Immature natural killer cell (primary cell): ENCODE data around the gene PRR20B. TPM values are rescaled to one million over a fixed set of nuclear protein-coding genes. Genes with fewer than 3 reads are reported as not detected.
"Not testable (repeated sequence)": the region's sequence is repeated elsewhere in the genome, so short reads cannot be mapped to it uniquely, and the experiment has no call there.

Experiments
- DNase-seq, 3 donors: peaks; one replicate each; pipeline ENCODE4 v3.0.0; 2022; ENCODE audit warnings: mixed read lengths in 1 of 3
- H3K27ac Mint-ChIP-seq, 6 donors: one replicate each; pipeline ENCODE4 v1.8.0; 2020; ENCODE audit warnings: mixed read lengths in 6 of 6, mild to moderate bottlenecking in 5 of 6, inconsistent platforms in 4 of 6, moderate library complexity in 3 of 6
- H3K27me3 Mint-ChIP-seq, 3 donors: one replicate each; pipeline ENCODE4 v1.8.0; 2020 to 2021; ENCODE audit warnings: low read depth in 3 of 3, mild to moderate bottlenecking in 3 of 3, mixed read lengths in 3 of 3, moderate library complexity in 3 of 3, inconsistent platforms in 1 of 3
- H3K36me3 Mint-ChIP-seq, 3 donors: one replicate each; pipeline ENCODE4 v1.8.0; 2020; ENCODE audit warnings: mixed read lengths in 3 of 3, inconsistent platforms in 2 of 3, mild to moderate bottlenecking in 2 of 3
- H3K4me1 Mint-ChIP-seq, 2 donors: one replicate each; pipeline ENCODE4 v1.8.0; 2020; ENCODE audit warnings: inconsistent platforms in 2 of 2, mild to moderate bottlenecking in 2 of 2, mixed read lengths in 2 of 2, moderate library complexity in 1 of 2
- H3K4me3 Mint-ChIP-seq, 5 donors: one replicate each; pipeline ENCODE4 v1.8.0; 2020; ENCODE audit warnings: mild to moderate bottlenecking in 5 of 5, mixed read lengths in 5 of 5, inconsistent platforms in 3 of 5, moderate library complexity in 3 of 5
- H3K9me3 Mint-ChIP-seq, 6 donors: one replicate each; pipeline ENCODE4 v1.8.0; 2020; ENCODE audit warnings: mild to moderate bottlenecking in 6 of 6, mixed read lengths in 6 of 6, inconsistent platforms in 4 of 6, moderate library complexity in 3 of 6
- polyA plus RNA-seq, 3 donors: library from polyadenylated mRNA; unstranded; fragments of 300-500 nt; fragmentation: Illumina TruSeq; gene quantifications; one replicate each; pipeline ENCODE4 v1.2.3, GENCODE V29; 2021

Gene PRR20B
- not detected for polyA plus RNA-seq

DNA sequence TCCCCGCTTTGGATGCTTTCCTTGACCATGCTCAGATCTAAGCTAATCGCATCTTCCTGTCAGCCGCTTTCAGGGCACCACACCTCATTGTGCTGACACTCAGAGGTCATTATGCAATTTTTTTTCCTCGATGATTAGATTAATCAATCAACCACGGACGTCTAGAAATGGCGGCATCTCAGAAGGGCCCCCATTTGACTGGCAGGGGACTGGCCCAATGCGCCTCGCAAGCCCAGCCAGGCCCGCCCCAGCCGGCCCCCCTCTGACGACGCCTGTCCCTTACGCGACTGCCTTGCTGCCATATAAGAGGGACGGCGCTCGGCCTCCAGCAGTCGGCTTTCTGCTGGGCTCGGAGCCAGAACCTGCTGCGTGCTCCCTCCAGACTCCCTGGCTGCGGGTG is at the start of gene PRR20B:
TSS of gene PRR20B (plus strand) at position 301 of the 400 bp plus-strand sequence. CDS start 387 bp downstream, outside the sequence.
- not testable (repeated sequence) for H3K27me3 Mint-ChIP-seq, H3K9me3 Mint-ChIP-seq, H3K4me3 Mint-ChIP-seq, H3K27ac Mint-ChIP-seq, H3K4me1 Mint-ChIP-seq, DNase-seq, H3K36me3 Mint-ChIP-seq

GRCh38 chr13:57114945-57115344 is 32.3 kb upstream of the PRR20B start:
- no peaks in the 10 kb centered on the region for H3K4me1 Mint-ChIP-seq
- H3K36me3 Mint-ChIP-seq = no peaks in the 10 kb centered on the region
- peaks cover 0 to 2% (median 0%) of the 10 kb centered on the region in 3 donors for H3K27me3 Mint-ChIP-seq
- no peak for DNase-seq
- H3K27ac Mint-ChIP-seq = no peak overlapping the region
- no peak overlapping the region for H3K4me3 Mint-ChIP-seq
- H3K9me3 Mint-ChIP-seq = peaks cover 18 to 50% (median 39%) of the 10 kb centered on the region in 6 donors

DNA sequence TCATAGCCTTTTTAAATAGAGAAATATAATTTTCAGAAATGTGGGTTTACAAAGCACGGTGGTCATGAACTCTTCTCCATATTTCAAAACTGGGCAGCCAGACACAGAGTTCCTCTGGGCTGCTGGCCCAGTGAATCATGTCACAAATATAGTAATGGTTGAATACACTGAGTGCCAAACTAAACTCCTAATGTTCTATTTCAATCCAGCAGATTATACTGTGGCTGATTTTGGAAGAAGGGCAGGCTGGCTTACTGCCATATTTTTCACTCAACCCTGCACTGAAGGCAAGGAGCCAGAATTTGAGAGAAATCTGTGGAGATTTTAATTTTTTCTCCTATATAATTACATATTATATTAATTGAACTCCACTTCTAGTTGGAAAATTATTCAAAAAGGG is 23.6 kb upstream of the PRR20B start:
- no peak for DNase-seq
- no peak overlapping the region for H3K4me3 Mint-ChIP-seq
- peaks cover 0 to 2% (median 0%) of the 10 kb centered on the region in 3 donors for H3K27me3 Mint-ChIP-seq
- H3K27ac Mint-ChIP-seq = no peak overlapping the region
- no peaks in the 10 kb centered on the region for H3K36me3 Mint-ChIP-seq
- peaks cover 3 to 40% (median 15%) of the 10 kb centered on the region in 6 donors for H3K9me3 Mint-ChIP-seq
- no peaks in the 10 kb centered on the region for H3K4me1 Mint-ChIP-seq

DNA sequence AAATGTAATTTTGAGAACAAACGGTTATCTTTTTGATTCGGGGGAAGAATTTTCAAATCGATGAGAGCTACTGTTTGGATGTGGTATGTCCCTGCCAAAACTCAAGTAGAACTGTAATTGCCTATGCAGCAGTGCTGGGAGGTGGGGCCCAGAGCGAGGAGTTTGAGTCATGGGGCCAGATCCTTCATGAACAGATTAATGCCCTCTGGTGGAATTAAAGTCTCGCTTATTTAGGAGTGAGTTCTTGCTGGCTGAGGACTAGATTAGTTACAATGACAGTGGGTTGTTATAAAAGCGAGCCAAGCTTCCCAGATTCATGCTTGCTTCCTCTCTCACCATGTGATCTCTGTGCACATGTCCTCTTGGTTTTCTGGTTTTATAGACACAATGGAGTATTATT is 18.4 kb upstream of the PRR20B start:
- Mint-ChIP-seq H3K9me3 (peaks cover 7 to 47% (median 23%) of the 10 kb centered on the region in 6 donors), H3K27me3 (no peaks in the 10 kb centered on the region), H3K4me3 (no peak overlapping the region)

GRCh38 chr13:57136093-57136492 is 11.2 kb upstream of the PRR20B start:
- Mint-ChIP-seq H3K4me3 (no peak overlapping the region), H3K36me3 (peaks cover 0 to 4% (median 0%) of the 10 kb centered on the region in 3 donors), H3K9me3 (peaks cover 13 to 49% (median 25%) of the 10 kb centered on the region in 6 donors), H3K27me3 (no peaks in the 10 kb centered on the region), H3K4me1 (no peaks in the 10 kb centered on the region), H3K27ac (no peak overlapping the region)
- no peak for DNase-seq

More for the DNA sequence above, 18.4 kb upstream of the PRR20B start:
- Mint-ChIP-seq H3K27ac (no peak overlapping the region), H3K36me3 (no peaks in the 10 kb centered on the region), H3K4me1 (no peaks in the 10 kb centered on the region)
- DNase-seq = no peak

- DNase-seq = no peak
- H3K4me1 Mint-ChIP-seq = no peaks in the 10 kb centered on the region
- peaks cover 0 to 4% (median 0%) of the 10 kb centered on the region in 3 donors for H3K36me3 Mint-ChIP-seq
- no peak overlapping the region for H3K27ac Mint-ChIP-seq
- peaks cover 8 to 41% (median 17%) of the 10 kb centered on the region in 6 donors for H3K9me3 Mint-ChIP-seq
- no peak overlapping the region for H3K4me3 Mint-ChIP-seq
- H3K27me3 Mint-ChIP-seq = no peaks in the 10 kb centered on the region
These were observed 9.7 kb upstream of the PRR20B start for GRCh38 chr13:57137585-57137984.

- no peak for DNase-seq
- H3K27ac Mint-ChIP-seq = no peak overlapping the region
- H3K27me3 Mint-ChIP-seq = no peaks in the 10 kb centered on the region
These were observed 8.3 kb upstream of the PRR20B start for GRCh38 chr13:57138988-57139387.

GRCh38 chr13:57139781-57140180 is 7.5 kb upstream of the PRR20B start:
- H3K4me1 Mint-ChIP-seq, H3K36me3 Mint-ChIP-seq, DNase-seq, H3K27me3 Mint-ChIP-seq, H3K4me3 Mint-ChIP-seq, H3K27ac Mint-ChIP-seq: not testable (repeated sequence)
- peaks cover 7 to 31% (median 11%) of the 10 kb centered on the region in 6 donors for H3K9me3 Mint-ChIP-seq

More at GRCh38 chr13:57138988-57139387, 8.3 kb upstream of the PRR20B start:
- H3K36me3 Mint-ChIP-seq = peaks cover 0 to 4% (median 0%) of the 10 kb centered on the region in 3 donors
- H3K4me3 Mint-ChIP-seq = no peak overlapping the region
- peaks cover 8 to 36% (median 13%) of the 10 kb centered on the region in 6 donors for H3K9me3 Mint-ChIP-seq
- H3K4me1 Mint-ChIP-seq = no peaks in the 10 kb centered on the region

- not testable (repeated sequence) for H3K4me3 Mint-ChIP-seq, H3K36me3 Mint-ChIP-seq, H3K27me3 Mint-ChIP-seq, H3K4me1 Mint-ChIP-seq, DNase-seq, H3K27ac Mint-ChIP-seq
- H3K9me3 Mint-ChIP-seq = peaks cover 5 to 26% (median 9%) of the 10 kb centered on the region in 6 donors
These were observed 6.9 kb upstream of the PRR20B start, which contains the start of gene PRR20A for GRCh38 chr13:57140235-57140968. Gene PRR20A, plus strand, starts transcription at chr13:57140918. Its CDS starts 387 bp downstream, at chr13:57141305.

DNA sequence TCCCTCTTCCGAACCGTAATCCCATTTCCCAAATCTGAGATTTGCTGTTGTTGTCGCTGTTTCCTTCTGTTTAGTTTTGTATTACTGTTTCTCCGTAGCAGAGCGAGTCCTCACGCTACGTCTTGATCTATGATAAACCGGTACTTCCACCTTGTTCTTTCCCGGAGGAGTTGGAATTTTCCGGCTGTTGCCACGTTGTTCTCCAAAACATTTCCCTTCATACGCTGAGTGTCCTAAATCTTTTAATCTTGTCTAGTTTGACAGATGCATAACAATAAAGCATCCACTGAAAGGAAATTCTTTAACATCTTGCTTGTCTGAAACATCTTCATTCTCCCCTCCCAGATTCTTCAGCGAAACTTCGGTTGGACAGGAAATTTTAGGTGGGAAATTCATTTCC is 818 bp downstream of the PRR20B start:
- H3K9me3 Mint-ChIP-seq, H3K4me1 Mint-ChIP-seq, H3K27ac Mint-ChIP-seq, H3K27me3 Mint-ChIP-seq, H3K36me3 Mint-ChIP-seq, H3K4me3 Mint-ChIP-seq, DNase-seq: not testable (repeated sequence)

- not testable (repeated sequence) for H3K36me3 Mint-ChIP-seq, H3K9me3 Mint-ChIP-seq, H3K27ac Mint-ChIP-seq, DNase-seq, H3K27me3 Mint-ChIP-seq, H3K4me1 Mint-ChIP-seq, H3K4me3 Mint-ChIP-seq
These were observed 6.5 kb downstream of the PRR20B start, which contains the start of gene PRR20C for GRCh38 chr13:57153761-57154160. Gene PRR20C, plus strand, starts transcription at chr13:57154061. Its CDS starts 387 bp downstream, at chr13:57154448.

DNA sequence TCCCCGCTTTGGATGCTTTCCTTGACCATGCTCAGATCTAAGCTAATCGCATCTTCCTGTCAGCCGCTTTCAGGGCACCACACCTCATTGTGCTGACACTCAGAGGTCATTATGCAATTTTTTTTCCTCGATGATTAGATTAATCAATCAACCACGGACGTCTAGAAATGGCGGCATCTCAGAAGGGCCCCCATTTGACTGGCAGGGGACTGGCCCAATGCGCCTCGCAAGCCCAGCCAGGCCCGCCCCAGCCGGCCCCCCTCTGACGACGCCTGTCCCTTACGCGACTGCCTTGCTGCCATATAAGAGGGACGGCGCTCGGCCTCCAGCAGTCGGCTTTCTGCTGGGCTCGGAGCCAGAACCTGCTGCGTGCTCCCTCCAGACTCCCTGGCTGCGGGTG is 13.0 kb downstream of the PRR20B start, which contains the start of gene PRR20D:
TSS of gene PRR20D (plus strand) at position 301 of the 400 bp plus-strand sequence. CDS start 387 bp downstream, outside the sequence.
- not testable (repeated sequence) for H3K27ac Mint-ChIP-seq, H3K9me3 Mint-ChIP-seq, H3K36me3 Mint-ChIP-seq, H3K27me3 Mint-ChIP-seq, DNase-seq, H3K4me1 Mint-ChIP-seq, H3K4me3 Mint-ChIP-seq

DNA sequence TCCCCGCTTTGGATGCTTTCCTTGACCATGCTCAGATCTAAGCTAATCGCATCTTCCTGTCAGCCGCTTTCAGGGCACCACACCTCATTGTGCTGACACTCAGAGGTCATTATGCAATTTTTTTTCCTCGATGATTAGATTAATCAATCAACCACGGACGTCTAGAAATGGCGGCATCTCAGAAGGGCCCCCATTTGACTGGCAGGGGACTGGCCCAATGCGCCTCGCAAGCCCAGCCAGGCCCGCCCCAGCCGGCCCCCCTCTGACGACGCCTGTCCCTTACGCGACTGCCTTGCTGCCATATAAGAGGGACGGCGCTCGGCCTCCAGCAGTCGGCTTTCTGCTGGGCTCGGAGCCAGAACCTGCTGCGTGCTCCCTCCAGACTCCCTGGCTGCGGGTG is 19.6 kb downstream of the PRR20B start, which contains the start of gene PRR20E:
TSS of gene PRR20E (plus strand) at position 301 of the 400 bp plus-strand sequence. CDS start 387 bp downstream, outside the sequence.
- H3K27me3 Mint-ChIP-seq = not testable (repeated sequence)

DNA sequence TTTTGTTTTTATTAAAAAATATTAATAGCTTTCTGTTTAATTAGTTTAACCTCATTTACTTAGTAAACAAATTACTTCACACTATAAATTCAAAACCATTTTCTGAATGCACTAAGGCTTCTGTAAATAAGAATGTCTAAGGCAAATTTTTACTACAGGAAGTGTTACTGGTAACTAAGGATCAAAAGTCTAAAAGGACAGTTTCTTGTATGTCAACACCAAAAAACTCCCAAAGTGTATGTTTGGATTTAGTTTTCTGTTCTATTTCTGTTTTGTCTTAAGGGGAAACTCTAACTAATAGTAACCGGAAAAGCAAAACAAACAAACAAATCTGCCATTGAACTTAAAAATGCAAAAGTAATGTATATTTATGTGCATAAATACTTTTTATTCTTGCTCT is 44.4 kb downstream of the PRR20B start:
- no peak overlapping the region for H3K4me3 Mint-ChIP-seq
- no peak for DNase-seq
- H3K27me3 Mint-ChIP-seq = peaks cover 0 to 1% (median 0%) of the 10 kb centered on the region in 3 donors
- no peak overlapping the region for H3K27ac Mint-ChIP-seq
- peaks cover 3 to 13% (median 9%) of the 10 kb centered on the region in 6 donors for H3K9me3 Mint-ChIP-seq
- H3K4me1 Mint-ChIP-seq = no peaks in the 10 kb centered on the region
- no peaks in the 10 kb centered on the region for H3K36me3 Mint-ChIP-seq

More for the DNA sequence above, 19.6 kb downstream of the PRR20B start, which contains the start of gene PRR20E:
- H3K36me3 Mint-ChIP-seq, H3K4me1 Mint-ChIP-seq, H3K4me3 Mint-ChIP-seq, H3K9me3 Mint-ChIP-seq, DNase-seq, H3K27ac Mint-ChIP-seq: not testable (repeated sequence)
